GM18861 (cell line): ENCODE results near the gene OCA2.
"Not testable (repeated sequence)": the region's sequence is repeated elsewhere in the genome, so short reads cannot be mapped to it uniquely, and the experiment has no call there.

Source experiments
- ATAC-seq: cut with Tn5 transposase; IDR thresholded peaks from one replicate; pipeline ENCODE4 v1.9.1; 2021; ENCODE audit not compliant: unreplicated experiment

OCA2 gene

GRCh38 chr15:27787931-27788330 is 311.2 kb downstream of the OCA2 start:
- no peak for ATAC-seq

- ATAC-seq: no peak
Observed at GRCh38 chr15:27784107-27784506, 315.0 kb downstream of the OCA2 start.

- ATAC-seq: no peak
Observed at GRCh38 chr15:27783678-27784077, 315.4 kb downstream of the OCA2 start.

- no peak for ATAC-seq
Observed at GRCh38 chr15:27782125-27782524, 317.0 kb downstream of the OCA2 start.

- no peak for ATAC-seq
Observed at GRCh38 chr15:27776501-27776900, 322.6 kb downstream of the OCA2 start.

- ATAC-seq: no peak
Observed at GRCh38 chr15:27774638-27775037, 324.5 kb downstream of the OCA2 start.

- no peak for ATAC-seq
Observed at GRCh38 chr15:27774191-27774590, 324.9 kb downstream of the OCA2 start.

GRCh38 chr15:27771892-27772291 is 327.2 kb downstream of the OCA2 start:
- no peak for ATAC-seq

GRCh38 chr15:27770769-27771554 is 328.2 kb downstream of the OCA2 start:
- ATAC-seq: no peak

- no peak for ATAC-seq
Observed at GRCh38 chr15:27770086-27770607, 329.0 kb downstream of the OCA2 start.

- ATAC-seq: no peak
Observed at GRCh38 chr15:27769652-27770051, 329.5 kb downstream of the OCA2 start.

- no peak for ATAC-seq
Observed at GRCh38 chr15:27768732-27769475, 330.2 kb downstream of the OCA2 start.

GRCh38 chr15:27767918-27768640 is 331.0 kb downstream of the OCA2 start:
- ATAC-seq: no peak

- ATAC-seq: not testable (repeated sequence)
Observed at GRCh38 chr15:27767430-27767829, 331.7 kb downstream of the OCA2 start.

GRCh38 chr15:27764339-27764738 is 334.8 kb downstream of the OCA2 start:
- ATAC-seq: no peak

GRCh38 chr15:27763514-27763913 is 335.6 kb downstream of the OCA2 start:
- ATAC-seq: no peak

- ATAC-seq: no peak
Observed at GRCh38 chr15:27762471-27762870, 336.6 kb downstream of the OCA2 start.

- no peak for ATAC-seq
Observed at GRCh38 chr15:27757052-27757451, 342.1 kb downstream of the OCA2 start.

GRCh38 chr15:27752691-27753090 is 346.4 kb downstream of the OCA2 start:
- no peak for ATAC-seq

GRCh38 chr15:27747997-27748396 is 351.1 kb downstream of the OCA2 start:
- no peak for ATAC-seq

- no peak for ATAC-seq
Observed at GRCh38 chr15:27746401-27746955, 352.6 kb downstream of the OCA2 start.
